ENCODE measurements around the gene ASF1B.

Gene ASF1B

DNA sequence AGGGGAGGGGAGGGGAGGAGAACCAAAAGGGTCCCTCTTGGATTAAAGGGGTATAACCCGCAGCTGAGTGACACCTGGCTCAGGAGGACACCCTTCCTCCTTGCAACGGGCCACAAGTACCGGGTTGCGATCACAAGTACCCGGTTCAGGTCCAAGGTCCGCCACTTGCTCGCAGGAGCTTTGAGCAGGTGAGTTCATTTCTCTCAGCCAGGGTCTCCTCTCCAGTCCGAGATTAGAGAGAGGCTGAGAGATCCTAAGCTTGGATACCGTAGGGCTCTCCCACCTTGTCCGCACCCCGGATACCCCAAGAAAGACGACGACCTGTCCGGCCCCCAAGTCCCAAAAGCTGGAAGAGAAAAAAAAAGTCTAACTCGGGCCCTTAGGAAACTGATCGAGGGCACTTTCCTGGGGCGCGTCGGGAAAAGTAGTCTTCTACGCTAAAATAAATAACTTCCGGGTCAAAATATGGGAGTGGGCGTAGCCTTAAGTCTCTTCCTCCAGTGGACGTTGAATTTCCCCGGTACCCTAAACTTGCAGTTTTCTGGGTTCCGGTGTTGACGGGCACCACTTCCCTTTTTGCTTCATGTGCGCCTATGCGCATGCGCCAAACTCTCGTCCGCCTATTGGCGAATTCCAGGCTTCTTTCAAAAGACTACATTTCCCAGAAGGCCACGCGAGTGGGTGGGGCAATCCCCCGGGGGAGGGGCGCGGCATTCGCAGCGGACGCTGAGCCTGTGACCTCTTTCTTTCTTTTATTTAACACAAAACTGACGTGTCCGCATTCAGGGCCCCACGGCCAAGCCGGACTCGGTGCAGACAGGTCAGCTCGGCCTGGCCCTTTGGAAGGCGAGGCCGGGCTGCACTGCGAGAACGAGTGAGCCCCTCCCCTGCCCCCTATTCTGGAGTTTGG lies 55.2 kb downstream of the ASF1B start:
- DNase-seq = peak; percentile 100

DNA sequence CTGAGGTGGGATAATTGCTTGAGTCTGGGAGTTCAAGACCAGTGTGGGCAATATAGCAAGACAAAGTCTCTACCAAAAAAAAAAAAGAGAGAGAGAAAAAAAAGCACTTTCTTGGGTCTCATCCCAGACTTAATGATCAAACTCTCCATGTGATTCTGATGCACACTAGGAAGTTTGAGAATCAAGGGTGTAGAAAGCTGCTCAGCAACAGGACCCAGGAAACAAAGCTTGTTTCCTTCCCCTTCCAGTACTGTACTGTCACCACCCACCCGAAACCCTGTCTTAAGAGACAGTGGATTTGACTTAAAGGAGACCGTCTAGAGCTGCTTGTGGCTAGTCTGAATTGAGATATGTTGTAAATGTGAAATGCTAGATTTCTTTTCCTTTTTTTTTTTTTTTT lies 58.0 kb downstream of the ASF1B start:
- no peak for DNase-seq

DNA sequence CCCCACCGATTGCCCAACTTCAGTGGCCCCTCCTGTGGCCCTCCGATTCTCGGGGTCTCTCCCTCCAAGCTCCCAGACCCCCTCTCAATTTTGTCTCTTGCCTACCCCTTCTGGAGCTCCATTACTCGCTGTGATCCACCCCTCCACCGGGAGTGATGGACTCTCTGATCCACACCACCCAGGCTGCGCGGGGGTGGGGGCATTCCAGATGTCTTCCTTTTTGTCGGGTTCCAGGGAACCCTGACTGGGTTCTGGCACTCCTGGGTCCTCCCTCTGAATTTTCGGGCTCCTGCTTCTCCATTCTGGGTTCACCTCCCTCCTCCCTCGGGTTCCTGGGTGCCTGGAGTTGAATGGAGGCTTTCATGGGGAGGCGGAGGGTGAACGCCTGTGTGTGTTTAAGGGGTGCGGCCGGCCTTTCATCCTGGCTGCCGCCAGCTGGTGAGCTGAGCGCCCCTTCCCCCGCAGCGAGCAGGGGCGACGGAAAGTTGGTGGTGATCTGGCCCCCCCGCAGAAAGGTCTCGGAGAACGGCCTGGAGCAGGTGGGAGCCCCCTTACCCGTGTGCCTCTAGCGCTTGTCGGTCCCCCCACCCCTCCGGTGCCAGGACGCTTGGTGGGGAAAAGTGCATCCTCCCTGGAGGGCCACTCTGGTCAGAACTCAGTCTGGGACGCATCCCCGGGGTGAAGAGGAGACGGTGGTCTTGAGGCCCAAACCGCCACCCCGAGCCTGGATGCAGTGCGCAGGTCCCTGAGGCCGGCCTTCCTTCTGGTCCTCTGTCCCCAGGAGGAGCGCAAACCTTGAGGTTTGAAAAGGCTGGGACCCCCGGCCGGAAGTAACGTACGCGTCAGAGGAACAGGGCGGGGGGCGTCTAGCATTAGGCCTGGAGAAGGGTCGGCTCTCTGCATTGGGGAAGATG lies 62.2 kb downstream of the ASF1B start:
- no peak for DNase-seq

DNA sequence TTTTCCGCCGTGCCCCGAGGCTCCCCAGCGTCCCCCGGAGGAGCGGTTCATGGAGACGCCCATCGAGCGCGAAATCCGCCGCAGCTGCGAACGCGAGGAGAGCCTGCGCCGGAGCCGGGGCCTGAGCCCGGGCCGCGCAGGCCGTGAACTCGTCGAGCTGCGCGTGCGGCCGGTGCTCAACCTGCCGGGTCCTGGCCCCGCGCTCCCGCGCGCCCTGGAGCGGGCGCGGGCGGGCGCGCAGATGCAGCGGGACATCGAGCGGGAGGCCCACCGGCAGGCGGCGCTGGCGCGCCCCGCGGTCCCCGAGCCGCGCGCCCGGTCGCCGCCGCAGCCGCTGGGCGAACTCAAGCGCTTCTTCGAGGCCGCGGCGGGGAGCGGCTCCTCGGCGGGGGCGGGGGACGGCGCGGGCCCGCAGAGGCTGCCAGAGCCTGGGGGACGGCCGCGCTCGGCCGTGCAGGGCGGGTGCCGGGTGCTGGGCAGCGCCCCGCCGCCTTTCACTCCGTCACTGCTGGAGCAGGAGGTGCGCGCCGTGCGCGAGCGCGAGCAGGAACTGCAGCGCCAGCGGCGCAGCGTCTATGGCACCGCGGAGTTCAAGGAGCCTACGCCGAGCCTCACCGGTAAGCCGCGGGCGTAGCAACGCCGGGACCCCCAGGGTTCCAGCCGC lies 63.0 kb downstream of the ASF1B start:
- peak; percentile 49 for DNase-seq

DNA sequence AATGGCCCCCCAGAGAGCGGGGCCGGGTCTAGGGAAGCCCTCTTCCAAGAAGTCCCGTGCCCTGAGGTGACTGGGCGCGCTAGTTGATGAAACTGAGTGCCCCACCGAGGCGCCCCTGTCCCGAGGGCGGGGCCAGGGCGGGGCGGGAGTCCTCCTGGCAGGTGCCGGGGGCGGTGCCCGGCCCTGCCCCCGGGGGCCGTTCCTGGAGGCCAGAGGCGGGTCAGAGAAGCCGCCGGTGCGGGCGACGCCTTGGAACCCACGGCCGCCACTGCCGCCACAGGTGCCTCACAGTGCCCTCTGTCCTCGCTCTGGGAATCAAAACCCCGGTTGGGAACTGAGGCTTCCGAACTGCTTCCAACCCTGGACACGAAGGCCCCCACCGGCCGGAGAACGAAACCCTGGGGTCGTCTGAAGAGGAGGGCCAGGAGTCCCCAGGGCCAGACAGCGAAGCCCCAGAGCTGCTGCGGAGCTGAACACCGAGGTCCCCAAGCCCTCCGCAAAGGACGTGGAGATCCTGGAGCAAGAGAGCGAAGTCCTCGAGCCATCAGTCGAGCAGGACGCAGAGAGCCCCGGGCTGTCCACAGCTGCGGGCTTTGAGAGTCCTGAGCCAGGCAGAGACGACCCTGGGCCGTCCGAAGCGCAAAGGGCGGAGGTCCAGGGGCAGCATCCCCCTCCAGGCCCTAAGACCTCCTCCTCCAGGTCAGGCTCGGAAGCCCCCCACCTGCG lies 63.7 kb downstream of the ASF1B start, which contains the start of gene MISP3:
MISP3 (plus strand) TSS at position 252 of the 726 bp plus-strand sequence. CDS start 524 bp downstream, outside the sequence.
- no peak for DNase-seq

DNA sequence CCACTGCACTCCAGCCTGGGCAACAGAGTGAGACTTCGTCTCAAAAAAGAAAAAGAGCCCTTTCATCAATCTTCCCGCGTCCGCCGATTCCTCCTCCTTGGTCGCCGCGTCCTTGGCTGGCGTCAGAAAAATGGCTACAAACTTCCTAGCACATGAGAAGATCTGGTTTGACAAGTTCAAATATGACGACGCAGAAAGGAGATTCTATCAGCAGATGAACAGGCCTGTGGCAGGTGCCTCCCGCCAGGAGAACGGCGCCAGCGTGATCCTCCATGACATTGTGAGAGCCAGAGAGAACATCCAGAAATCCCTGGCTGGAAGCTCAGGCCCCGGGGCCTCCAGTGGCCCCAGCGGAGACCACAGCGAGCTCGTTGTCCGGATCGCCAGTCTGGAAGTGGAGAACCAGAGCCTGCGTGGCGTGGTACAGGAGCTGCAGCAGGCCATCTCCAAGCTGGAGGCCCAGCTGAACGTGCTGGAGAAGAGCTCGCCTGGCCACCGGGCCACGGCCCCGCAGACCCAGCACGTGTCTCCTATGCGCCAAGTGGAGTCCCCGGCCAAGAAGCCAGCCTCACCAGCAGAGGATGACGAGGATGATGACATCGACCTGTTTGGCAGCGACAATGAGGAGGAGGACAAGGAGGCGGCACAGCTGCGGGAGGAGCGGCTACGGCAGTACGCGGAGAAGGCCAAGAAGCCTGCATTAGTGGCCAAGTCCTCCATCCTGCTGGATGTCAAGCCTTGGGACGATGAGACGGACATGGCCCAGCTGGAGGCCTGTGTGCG lies 65.9 kb downstream of the ASF1B start:
- DNase-seq = no peak
